Fibroblast of lung (primary cell): ENCODE measurements around the gene NUBP1. TPM values are rescaled to one million over a fixed set of nuclear protein-coding genes. Genes with fewer than 3 reads are reported as not detected.

Source experiments
- DNase-seq, 2 donors: peaks; one replicate each; pipeline versions ENCODE4 v3.0.0 to v3.0.0-alpha.2; 2010; ENCODE audit warnings: low read depth in 2 of 2
- H2AFZ ChIP-seq: 2 replicates; pipeline ENCODE4 v1.5.1; 2012; ENCODE audit warnings: low read length, control low read depth, inconsistent platforms
- H3K27ac ChIP-seq: 2 replicates; pipeline ENCODE4 v1.5.1; 2011; ENCODE audit warnings: low read length, control low read depth; ENCODE audit not compliant: insufficient read depth
- H3K27me3 ChIP-seq: 2 replicates; pipeline ENCODE4 v1.5.1; 2011; ENCODE audit warnings: mild to moderate bottlenecking, low read length; ENCODE audit not compliant: control insufficient read depth, insufficient read depth
- H3K36me3 ChIP-seq: 2 replicates; pipeline ENCODE4 v1.5.1; 2011; ENCODE audit warnings: low read length; ENCODE audit not compliant: control insufficient read depth, insufficient read depth
- H3K4me1 ChIP-seq: 2 replicates; pipeline ENCODE4 v1.5.1; 2011; ENCODE audit warnings: low read length; ENCODE audit not compliant: control insufficient read depth, insufficient read depth; ENCODE audit errors: extremely low read depth
- H3K4me2 ChIP-seq: 2 replicates; pipeline ENCODE4 v1.5.1; 2011; ENCODE audit warnings: low read length, control low read depth; ENCODE audit not compliant: insufficient read depth; ENCODE audit errors: extremely low read depth
- H3K4me3 ChIP-seq, 4 experiments: fragments of 200-600 bp in 1 of 4; sonication (generic) in 1 of 4; replicated peaks in 1 of 4; 2 replicates each; pipeline ENCODE4 v1.5.1; 2011 to 2016; ENCODE audit warnings: low read length in 4 of 4, low read depth in 3 of 4, mild to moderate bottlenecking in 3 of 4, control low read depth in 2 of 4, inconsistent platforms in 1 of 4, mixed read lengths in 1 of 4; ENCODE audit not compliant: insufficient read depth in 1 of 4; ENCODE audit errors: control extremely low read depth in 1 of 4
- H3K79me2 ChIP-seq: 2 replicates; pipeline ENCODE4 v1.5.1; 2012; ENCODE audit warnings: mild to moderate bottlenecking, low read length, inconsistent platforms; ENCODE audit not compliant: control insufficient read depth, insufficient read depth
- H3K9ac ChIP-seq: 2 replicates; pipeline ENCODE4 v1.5.1; 2011; ENCODE audit warnings: mild to moderate bottlenecking, low read length, control low read depth; ENCODE audit not compliant: insufficient read depth
- H3K9me3 ChIP-seq: 2 replicates; pipeline ENCODE4 v1.5.1; 2012; ENCODE audit warnings: low read depth, low read length; ENCODE audit not compliant: control insufficient read depth, insufficient read depth
- H4K20me1 ChIP-seq: 2 replicates; pipeline ENCODE4 v1.5.1; 2011; ENCODE audit warnings: low read length; ENCODE audit not compliant: control insufficient read depth, insufficient read depth; ENCODE audit errors: extremely low read depth
- EZH2 ChIP-seq: IDR thresholded peaks from 2 replicates; pipeline ENCODE4 v1.5.1; 2012; ENCODE audit warnings: low read length, control low read depth, mild to moderate bottlenecking; ENCODE audit errors: missing control alignments
- polyA plus RNA-seq, 2 donors: library from polyadenylated mRNA; depleted of rRNA in 1 of 2; stranded (reverse) in 1 of 2; unstranded in 1 of 2; fragments of >200 nt; gene quantifications; 2 replicates each; pipeline ENCODE4 v1.2.1, GENCODE V29; 2011 to 2012; ENCODE audit warnings: missing spikeins in 1 of 2
- total RNA-seq: library from RNA; depleted of rRNA; stranded (reverse); fragments of >200 nt; gene quantifications from 2 replicates; pipeline ENCODE4 v1.2.1, GENCODE V29; 2014
- TF ChIP-seq, protein P1 (sequence below), 2 donors: IDR thresholded peaks in 1 of 2; conservative IDR thresholded peaks in 1 of 2; 1 replicate in 1 of 2; 2 replicates in 1 of 2; pipeline ENCODE4 v1.5.1; 2011 to 2012; ENCODE audit warnings: low read length in 2 of 2, control low read depth in 1 of 2, inconsistent platforms in 1 of 2, low read depth in 1 of 2, mild to moderate bottlenecking in 1 of 2

NUBP1 gene
- total and polyA plus RNA-seq, 2 donors (not counting 1 experiment from before 2014, with no cell fraction given), result 16.7 to 29.7 TPM

DNA sequence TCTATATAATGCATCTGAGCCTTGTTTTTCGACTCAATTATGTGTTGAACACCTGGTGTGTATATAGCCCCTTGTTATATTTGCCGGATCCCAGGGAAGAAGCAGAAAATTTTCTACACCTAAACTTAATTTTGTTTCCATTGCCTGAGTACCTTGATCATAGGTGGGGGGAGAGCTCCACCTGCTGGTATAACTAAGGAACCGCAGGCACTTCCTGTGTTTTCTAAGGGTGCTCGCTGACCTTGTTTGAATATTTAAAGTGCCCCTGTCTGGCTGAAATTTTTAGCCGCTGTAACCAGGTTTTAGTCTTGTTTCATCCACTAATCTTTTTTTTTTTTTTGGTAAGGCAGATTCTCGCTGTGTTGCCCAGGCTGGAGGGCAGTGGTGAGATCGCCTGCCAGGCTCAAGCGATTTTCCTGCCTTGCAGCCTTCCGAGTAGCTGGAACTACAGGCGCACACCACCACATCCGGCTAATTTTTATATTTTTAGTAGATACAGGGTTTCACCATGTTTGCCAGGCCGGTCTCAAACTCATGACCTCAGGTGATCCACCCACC is 6.5 kb upstream of the NUBP1 start:
- DNase-seq, result peak; percentile 37 to 72
- Histone ChIP-seq H3K36me3 (no peaks in the 10 kb centered on the region), H2AFZ (no peak overlapping the region), H3K27me3 (no peaks in the 10 kb centered on the region), H3K9ac (no peak overlapping the region), H3K4me1 (peaks cover 6% of the 10 kb centered on the region), H3K4me3 (no peak overlapping the region), H3K79me2 (no peaks in the 10 kb centered on the region), H4K20me1 (no peaks in the 10 kb centered on the region), H3K9me3 (no peaks in the 10 kb centered on the region), H3K27ac (peak overlapping the region; percentile 10), H3K4me2 (no peak overlapping the region)
- TF ChIP-seq, protein P1, sequence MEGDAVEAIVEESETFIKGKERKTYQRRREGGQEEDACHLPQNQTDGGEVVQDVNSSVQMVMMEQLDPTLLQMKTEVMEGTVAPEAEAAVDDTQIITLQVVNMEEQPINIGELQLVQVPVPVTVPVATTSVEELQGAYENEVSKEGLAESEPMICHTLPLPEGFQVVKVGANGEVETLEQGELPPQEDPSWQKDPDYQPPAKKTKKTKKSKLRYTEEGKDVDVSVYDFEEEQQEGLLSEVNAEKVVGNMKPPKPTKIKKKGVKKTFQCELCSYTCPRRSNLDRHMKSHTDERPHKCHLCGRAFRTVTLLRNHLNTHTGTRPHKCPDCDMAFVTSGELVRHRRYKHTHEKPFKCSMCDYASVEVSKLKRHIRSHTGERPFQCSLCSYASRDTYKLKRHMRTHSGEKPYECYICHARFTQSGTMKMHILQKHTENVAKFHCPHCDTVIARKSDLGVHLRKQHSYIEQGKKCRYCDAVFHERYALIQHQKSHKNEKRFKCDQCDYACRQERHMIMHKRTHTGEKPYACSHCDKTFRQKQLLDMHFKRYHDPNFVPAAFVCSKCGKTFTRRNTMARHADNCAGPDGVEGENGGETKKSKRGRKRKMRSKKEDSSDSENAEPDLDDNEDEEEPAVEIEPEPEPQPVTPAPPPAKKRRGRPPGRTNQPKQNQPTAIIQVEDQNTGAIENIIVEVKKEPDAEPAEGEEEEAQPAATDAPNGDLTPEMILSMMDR (conservative IDR thresholded peaks at IDR 0.05 in 1 of 2, IDR thresholded peaks at IDR 0.05 in 1 of 2; ENCODE audit: low read depth in 1 of 2, low read length in 2 of 2), result peak; percentile 94 to 96
- TF ChIP-seq EZH2, result no peak

DNA sequence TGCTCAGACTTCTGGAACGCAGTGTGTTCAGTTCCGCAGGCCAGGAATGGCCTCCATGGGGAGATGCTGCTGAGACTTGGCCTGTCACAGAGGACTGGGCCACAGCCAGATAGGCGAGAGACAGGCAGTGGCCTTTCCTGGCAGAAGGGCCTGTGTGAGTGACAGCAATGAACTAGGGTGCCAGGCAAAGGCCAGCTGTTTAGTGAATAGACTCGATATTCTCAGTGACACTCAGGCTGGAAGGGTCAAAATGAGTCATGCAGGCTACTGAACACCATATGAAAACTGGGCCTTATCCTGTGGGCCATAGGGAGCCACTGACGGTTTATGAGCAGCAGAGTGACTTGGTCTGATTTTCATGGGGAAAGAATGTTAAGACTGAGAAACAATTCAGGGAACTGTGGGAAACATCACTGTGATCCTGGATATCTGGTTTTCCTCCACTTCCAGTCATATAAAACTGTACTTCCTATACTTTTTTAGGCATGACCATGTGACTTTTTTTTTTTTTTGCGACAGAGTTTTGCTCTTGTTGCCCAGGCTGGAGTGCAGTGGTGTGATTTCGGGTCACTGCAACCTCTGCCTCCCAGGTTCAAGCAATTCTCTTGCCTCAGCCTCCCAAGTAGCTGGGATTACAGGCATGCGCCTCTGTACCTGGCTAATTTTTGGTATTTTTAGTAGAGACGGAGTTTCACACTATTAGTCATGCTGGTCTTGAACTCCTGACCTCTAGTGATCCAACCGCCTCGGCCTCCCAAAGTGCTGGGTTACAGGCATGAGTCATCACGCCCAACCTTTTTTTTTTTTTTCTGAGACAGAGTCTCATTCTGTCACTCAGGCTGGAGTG is 5.2 kb upstream of the NUBP1 start:
- no peak overlapping the region for H3K4me2 ChIP-seq
- H2AFZ ChIP-seq, result no peak overlapping the region
- H3K79me2 ChIP-seq, result no peaks in the 10 kb centered on the region
- H3K4me1 ChIP-seq, result peaks cover 9% of the 10 kb centered on the region
- no peak overlapping the region for H3K9ac ChIP-seq
- peak overlapping the region; percentile 32 for H3K27ac ChIP-seq
- no peaks in the 10 kb centered on the region for H3K9me3 ChIP-seq
- no peak overlapping the region for H3K4me3 ChIP-seq
- peak; percentile 73 to 86 for DNase-seq
- H4K20me1 ChIP-seq, result no peaks in the 10 kb centered on the region
- no peaks in the 10 kb centered on the region for H3K27me3 ChIP-seq
- no peak for TF ChIP-seq EZH2
- TF ChIP-seq, protein P1 (conservative IDR thresholded peaks at IDR 0.05 in 1 of 2, IDR thresholded peaks at IDR 0.05 in 1 of 2; ENCODE audit: low read depth in 1 of 2, low read length in 2 of 2), result no peak
- no peaks in the 10 kb centered on the region for H3K36me3 ChIP-seq

DNA sequence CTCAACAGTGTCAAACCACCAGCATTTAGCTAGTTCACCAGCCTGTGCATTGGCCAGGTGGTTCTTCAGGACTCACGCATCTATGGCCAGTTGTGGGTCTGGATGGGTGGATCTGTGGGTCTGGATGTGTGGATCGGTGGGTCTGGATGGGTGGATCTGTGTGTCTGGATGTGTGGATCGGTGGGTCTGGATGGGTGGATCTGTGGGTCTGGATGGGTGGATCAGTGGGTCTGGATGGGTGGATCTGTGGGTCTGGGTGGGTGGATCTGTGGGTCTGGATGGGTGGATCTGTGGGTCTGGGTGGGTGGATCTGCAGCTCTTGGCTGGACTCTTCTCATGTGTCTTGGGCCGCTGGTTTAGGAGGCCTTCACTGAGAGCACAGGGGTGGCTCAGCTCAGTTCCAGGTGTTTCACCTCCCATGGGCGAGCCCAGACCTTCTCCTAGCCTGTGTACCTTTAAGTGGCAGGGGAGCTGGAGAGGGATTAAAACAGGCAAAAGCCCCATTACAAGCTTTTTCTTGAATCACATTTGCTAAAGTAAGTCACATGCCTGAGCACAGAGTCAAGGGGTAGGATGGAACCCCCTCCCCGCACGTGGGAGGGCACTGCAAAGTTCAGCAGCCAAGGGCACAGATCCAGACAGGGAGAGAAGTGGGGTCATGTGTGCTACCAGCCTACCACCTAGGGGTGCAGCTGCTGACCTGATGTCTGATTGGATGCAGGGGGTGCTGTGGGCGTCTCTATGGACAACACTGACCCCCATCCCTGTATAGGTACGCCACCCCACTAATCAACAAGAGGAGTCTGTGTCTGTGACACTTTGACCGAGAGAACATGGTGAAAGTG is 3.4 kb upstream of the NUBP1 start:
- H3K27me3 ChIP-seq, result no peaks in the 10 kb centered on the region
- no peaks in the 10 kb centered on the region for H3K9me3 ChIP-seq
- no peaks in the 10 kb centered on the region for H3K36me3 ChIP-seq
- H3K4me2 ChIP-seq, result no peak overlapping the region
- H4K20me1 ChIP-seq, result no peaks in the 10 kb centered on the region
- no peak overlapping the region for H3K27ac ChIP-seq
- no peak overlapping the region for H3K9ac ChIP-seq
- peaks cover 9% of the 10 kb centered on the region for H3K4me1 ChIP-seq
- H3K79me2 ChIP-seq, result no peaks in the 10 kb centered on the region
- H2AFZ ChIP-seq, result no peak overlapping the region
- H3K4me3 ChIP-seq, result no peak overlapping the region
- TF ChIP-seq, protein P1 (conservative IDR thresholded peaks at IDR 0.05 in 1 of 2, IDR thresholded peaks at IDR 0.05 in 1 of 2; ENCODE audit: low read depth in 1 of 2, low read length in 2 of 2), result no peak
- no peak for TF ChIP-seq EZH2
- no peak for DNase-seq
